Measurements from ENCODE around the gene LHFPL6. TPM values are rescaled to one million over a fixed set of nuclear protein-coding genes. Genes with fewer than 3 reads are reported as not detected.

LHFPL6 gene
- total RNA-seq, 4 donors from 2014 or later: 113 to 177 (median 146) TPM

- H3K4me1 ChIP-seq: peaks cover 0 to 6% (median 0%) of the 10 kb centered on the region in 4 donors
- whole genome bisulfite sequencing, 2 donors: 56 to 63% methylated on average over 5 of the region's 5 CpGs
- peak; percentile 65 to 99 for DNase-seq (ENCODE audit: low spot score in 2 of 2)
These were observed 9.1 kb upstream of the LHFPL6 start for GRCh38 chr13:39612023-39612637.

DNA sequence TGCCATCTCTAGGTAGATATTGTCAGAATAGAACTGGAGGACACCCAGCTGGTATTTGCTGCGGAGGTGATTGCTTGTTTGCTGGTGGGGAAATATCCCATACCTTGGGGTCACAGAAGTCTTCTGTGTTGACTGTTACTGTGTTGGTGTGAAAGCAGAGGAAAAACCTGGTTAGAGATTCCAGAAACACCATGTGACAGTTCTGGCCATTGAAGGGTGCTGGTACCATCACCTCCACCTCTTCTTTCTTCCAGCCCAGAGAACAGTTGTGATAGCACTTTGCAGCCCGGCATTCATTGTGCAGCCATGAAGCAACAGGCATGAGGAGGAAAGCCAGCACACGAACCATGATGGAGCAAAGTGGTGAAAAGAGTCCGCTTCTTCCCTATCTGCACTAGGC is 4.9 kb upstream of the LHFPL6 start:
- 90 to 97% methylated on average over 4 of the region's 4 CpGs for WGBS, 2 donors
- Histone ChIP-seq H3K4me1 (peaks cover 0 to 12% (median 0%) of the 10 kb centered on the region in 4 donors), H3K27me3 (no peaks in the 10 kb centered on the region), H3K9me3 (no peaks in the 10 kb centered on the region), H3K36me3 (no peaks in the 10 kb centered on the region), H3K4me3 (no peak overlapping the region), H3K27ac (no peak overlapping the region)
- no peak for DNase-seq (ENCODE audit: low spot score in 2 of 2)
- TF ChIP-seq POLR2A (IDR thresholded peaks at IDR 0.05) (no peak), CTCF (IDR thresholded peaks at IDR 0.05) (no peak), EP300 (IDR thresholded peaks at IDR 0.05) (no peak)

More at GRCh38 chr13:39612023-39612637, 9.1 kb upstream of the LHFPL6 start:
- TF ChIP-seq CTCF (IDR thresholded peaks at IDR 0.05) (peak; percentile 74 to 88 (median 80)), EP300 (IDR thresholded peaks at IDR 0.05) (no peak)
- Histone ChIP-seq H3K36me3 (no peaks in the 10 kb centered on the region), H3K27me3 (no peaks in the 10 kb centered on the region), H3K4me3 (no peak overlapping the region), H3K9me3 (no peaks in the 10 kb centered on the region), H3K27ac (no peak overlapping the region)

DNA sequence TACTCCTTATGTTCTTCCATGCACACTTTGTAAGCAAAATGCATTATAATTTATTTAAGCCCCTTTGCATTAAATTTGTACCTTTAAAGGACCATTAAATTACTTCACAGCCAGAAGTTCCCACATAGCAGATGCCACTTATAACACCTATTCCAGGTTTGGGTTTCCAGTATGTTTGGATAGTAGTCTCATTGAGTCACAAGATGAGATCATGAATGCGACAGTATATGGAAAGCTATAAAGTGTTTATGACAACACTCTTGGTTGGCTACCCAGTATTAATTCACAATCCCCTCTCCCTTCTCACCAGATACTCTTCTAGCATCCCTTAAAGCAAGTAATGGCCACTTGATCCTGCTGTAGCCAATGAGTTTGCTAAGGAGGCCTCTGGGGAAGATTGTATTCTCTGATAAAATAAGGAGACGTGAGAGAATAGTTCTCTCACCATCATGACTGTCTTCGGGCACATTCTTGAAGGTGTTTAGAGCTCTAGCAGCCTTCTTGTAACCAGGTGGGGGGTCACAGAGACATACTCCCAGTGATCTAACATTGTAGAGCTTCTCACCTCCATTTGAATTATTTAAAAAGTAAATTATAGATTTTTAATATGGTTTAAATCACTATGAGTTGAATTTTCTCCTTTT is 2.8 kb upstream of the LHFPL6 start:
- H3K27ac ChIP-seq: no peak overlapping the region
- H3K4me3 ChIP-seq: no peak overlapping the region
- 91 to 93% methylated on average over 3 of the region's 3 CpGs for whole genome bisulfite sequencing, 2 donors
- peaks cover 0 to 16% (median 0%) of the 10 kb centered on the region in 4 donors for H3K4me1 ChIP-seq
- DNase-seq (ENCODE audit: low spot score in 2 of 2): no peak
- no peaks in the 10 kb centered on the region for H3K27me3 ChIP-seq
- no peaks in the 10 kb centered on the region for H3K9me3 ChIP-seq
- no peak for TF ChIP-seq CTCF (IDR thresholded peaks at IDR 0.05)
- TF ChIP-seq EP300 (IDR thresholded peaks at IDR 0.05): no peak
- TF ChIP-seq POLR2A (IDR thresholded peaks at IDR 0.05): no peak
- no peaks in the 10 kb centered on the region for H3K36me3 ChIP-seq

DNA sequence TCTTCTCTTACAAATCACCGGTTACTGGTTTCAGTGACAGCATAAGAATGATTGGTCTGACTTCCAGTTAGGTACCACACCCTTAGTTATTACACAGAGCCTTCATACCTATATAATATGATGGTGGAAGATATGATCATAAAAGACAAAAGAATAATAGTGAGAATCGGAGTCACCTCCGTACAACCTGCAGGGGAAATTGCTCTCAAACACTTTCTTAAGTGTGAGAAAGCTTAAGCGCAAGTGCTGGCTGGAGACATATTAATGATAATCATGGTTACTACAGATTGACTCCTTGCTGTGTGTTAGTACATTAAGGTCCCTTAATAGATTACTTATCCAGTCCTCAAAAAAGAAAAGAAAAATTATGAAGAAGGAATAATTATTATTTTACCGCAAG is 1.8 kb upstream of the LHFPL6 start:
- H3K27ac ChIP-seq: no peak overlapping the region
- H3K36me3 ChIP-seq: no peaks in the 10 kb centered on the region
- H3K9me3 ChIP-seq: no peaks in the 10 kb centered on the region
- H3K27me3 ChIP-seq: no peaks in the 10 kb centered on the region
- DNase-seq (ENCODE audit: low spot score in 2 of 2): no peak
- H3K4me3 ChIP-seq: no peak overlapping the region
- WGBS, 2 donors: 83 to 92% methylated on average over 5 of the region's 5 CpGs
- TF ChIP-seq CTCF (IDR thresholded peaks at IDR 0.05) (no peak), POLR2A (IDR thresholded peaks at IDR 0.05) (no peak), EP300 (IDR thresholded peaks at IDR 0.05) (no peak)
- H3K4me1 ChIP-seq: peaks cover 0 to 16% (median 0%) of the 10 kb centered on the region in 4 donors

DNA sequence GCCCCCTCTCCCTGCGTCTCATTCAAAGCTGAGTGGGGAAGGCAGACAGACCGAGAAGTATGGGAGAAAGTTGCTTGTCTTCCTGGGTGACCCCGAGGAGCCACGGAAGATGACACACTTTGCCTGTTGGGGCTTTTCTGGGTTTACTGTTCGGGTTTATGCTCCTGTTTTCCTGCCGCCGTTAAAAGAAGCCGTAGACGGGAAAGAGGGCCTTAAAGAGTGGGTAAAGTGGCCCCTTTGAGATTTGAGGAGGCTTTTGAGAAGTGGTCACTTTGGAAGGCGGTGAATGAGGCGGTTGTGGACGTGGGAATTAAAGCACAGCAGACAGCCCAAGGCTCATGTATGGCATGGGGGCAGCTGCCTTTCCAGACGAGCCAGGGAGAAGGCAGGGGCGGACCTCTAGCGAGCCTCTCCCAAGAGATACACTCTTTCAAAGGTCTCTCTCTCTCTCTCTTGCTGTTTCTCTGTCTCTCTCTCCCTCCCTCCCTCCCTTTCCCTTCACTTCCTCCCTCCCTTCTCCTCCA is 493 bp upstream of the LHFPL6 start:
- DNase-seq (ENCODE audit: low spot score in 2 of 2): no peak
- peaks cover 0 to 22% (median 0%) of the 10 kb centered on the region in 4 donors for H3K4me1 ChIP-seq
- peak overlapping the region; percentile 49 to 93 (median 84) for H3K27ac ChIP-seq
- no peaks in the 10 kb centered on the region for H3K9me3 ChIP-seq
- TF ChIP-seq POLR2A (IDR thresholded peaks at IDR 0.05): no peak
- no peak for TF ChIP-seq CTCF (IDR thresholded peaks at IDR 0.05)
- no peak for TF ChIP-seq EP300 (IDR thresholded peaks at IDR 0.05)
- H3K27me3 ChIP-seq: no peaks in the 10 kb centered on the region
- H3K4me3 ChIP-seq: peak overlapping the region; percentile 54 to 86 (median 70)
- no peaks in the 10 kb centered on the region for H3K36me3 ChIP-seq
- 3 to 5% methylated on average over 15 of the region's 15 CpGs for WGBS, 2 donors
